Activated CD4-positive, CD25-positive, alpha-beta regulatory T cell treated with anti-CD3 and anti-CD28 coated beads, Interleukin-2, amount 50 U/mL, for 72 hours (primary cell): ENCODE measurements around the gene CTBP2.

ENCODE experiments used
- DNase-seq: peaks from one replicate; pipeline ENCODE4 v3.0.0; 2021

CTBP2 gene

DNA sequence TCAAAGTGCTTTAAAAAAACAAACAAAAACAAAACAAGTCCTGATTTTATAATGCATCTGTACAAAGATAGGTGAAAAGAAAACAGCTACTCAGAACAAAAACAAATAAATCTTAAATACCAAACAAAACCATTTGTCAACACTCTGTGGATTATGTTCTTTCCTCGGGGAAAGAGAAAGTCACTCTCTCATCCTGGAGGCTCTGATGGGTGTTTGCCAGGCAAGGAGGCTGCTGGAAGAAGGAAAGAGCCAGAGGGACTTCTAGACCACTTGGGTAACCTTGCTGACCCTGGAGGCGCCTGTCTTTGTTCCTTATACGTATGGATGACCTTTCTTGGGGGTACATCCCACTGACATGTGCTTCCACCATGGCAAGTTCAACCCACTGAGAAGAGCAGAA, 125.7 kb downstream of the CTBP2 start:
- no peak for DNase-seq

DNA sequence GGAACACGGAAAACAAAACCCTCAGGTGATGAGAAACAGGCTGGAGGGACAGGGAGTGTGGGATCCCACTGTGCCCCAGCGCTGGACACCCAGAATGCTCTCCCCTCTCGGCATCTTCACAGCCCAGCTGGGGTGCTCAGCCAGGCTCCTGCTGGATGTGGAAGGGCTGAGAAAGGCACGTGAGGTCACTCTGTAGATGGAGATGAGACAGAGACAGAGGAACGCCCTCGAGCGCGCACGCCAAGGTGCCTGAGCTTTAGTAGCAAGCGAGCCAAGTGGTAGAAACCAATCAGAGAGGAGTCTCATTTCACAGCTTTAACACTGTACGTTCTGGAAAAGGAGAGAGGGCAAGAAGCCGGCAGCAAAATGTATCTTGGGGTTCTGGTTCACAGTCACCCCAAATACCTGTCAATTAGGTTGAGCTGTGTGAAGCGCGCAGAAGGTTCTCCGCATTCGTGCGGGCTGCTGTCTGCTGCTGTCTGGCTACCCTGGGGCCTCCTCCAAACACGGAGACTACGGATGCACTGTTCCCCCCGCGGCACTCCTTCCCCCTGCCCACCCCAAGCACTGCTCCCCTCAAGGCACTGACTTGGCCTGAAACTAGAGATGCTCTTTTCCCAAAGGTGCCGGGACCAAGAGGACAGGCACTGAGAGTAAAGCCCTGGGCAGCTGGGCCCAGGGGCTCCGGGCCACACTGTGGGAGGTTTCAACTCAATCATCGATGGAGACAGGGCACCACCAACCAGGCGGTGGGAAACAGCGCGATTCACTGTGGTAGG, 127.0 kb downstream of the CTBP2 start:
- DNase-seq, result no peak

DNA sequence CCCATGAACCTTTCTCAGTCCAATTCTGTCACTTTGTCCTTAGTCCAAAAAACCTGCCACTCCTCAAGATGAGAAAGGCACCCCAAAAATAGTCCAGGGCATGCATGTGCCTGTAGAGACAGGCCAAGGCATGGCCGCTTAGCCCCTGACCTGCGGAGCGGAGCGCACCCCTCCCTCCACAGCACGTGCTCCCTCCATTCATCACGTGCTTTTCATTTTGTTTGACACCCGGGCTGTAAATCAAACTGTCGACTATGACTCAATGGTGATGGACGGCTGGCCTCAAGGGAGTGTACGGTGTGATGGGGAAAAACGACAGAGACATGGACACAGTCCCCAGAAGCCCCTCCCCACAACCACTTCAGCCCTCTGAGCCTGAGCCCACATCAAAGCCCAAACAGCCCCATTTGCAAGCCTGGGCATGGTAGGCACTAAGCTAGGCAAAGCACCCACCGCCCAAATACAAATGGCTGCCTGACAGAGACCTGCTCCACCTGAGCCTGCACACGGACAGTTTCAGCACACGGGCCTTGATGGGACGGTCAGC, 127.8 kb downstream of the CTBP2 start:
- no peak for DNase-seq

DNA sequence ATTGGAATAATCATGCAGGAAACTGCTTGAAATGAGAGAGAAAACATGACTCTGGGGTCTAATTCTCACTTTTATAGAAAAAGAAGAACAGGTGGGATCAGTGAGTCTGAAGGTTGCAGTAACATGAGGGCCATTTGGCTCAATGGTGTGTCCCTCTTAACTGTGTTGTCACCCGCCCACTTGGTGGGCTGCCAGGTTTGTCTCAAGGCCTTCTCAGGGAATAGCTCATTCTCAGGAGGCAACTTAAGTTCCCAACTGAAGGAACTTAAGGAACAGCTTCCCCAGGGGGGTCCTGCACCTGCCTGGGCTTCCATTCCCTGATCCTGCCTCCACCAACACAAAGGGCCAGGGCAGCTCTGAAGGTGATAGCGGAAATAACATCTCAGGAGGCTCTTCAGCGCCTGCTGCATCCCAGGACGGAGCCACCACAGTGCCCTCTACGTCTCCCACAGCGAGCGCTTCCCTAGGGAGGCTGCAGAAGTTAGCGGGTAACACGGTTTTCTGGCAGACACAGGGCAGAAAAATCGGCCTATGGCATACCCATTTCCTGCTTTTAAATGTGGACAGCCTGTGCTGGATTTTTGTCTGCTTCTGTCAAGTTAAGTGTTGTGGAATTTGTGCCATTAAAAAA, 129.7 kb downstream of the CTBP2 start:
- DNase-seq, result no peak

DNA sequence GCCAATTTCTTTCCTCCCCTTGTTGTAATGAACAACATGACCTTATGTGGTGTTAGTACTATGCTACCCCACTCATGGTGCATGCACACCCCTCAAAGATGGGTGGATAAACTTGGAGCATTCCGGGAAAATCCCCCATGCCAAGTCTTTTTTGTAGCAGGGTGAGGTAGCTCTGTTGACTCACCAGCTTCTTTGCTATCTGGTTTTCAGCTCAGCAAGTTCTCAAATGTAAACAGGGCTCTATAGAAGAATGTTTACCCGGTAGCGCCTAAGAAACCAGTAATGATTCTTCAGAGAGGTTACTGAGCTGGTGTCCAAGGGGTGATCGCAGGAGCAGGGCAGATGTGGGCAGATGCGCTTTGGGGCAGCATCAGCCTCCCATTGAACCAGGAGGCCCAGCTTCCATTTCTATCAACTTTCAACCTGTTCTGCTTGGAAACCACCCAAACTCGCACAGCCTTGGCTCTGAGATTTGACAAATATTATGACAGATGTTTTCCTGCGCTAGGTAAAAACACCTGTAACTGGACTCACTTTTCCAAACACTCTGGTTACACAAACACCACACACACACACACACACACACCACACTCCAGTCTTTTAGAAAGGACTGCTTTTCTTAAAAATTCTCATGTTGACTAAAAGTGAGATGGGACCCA, 130.7 kb downstream of the CTBP2 start:
- no peak for DNase-seq

DNA sequence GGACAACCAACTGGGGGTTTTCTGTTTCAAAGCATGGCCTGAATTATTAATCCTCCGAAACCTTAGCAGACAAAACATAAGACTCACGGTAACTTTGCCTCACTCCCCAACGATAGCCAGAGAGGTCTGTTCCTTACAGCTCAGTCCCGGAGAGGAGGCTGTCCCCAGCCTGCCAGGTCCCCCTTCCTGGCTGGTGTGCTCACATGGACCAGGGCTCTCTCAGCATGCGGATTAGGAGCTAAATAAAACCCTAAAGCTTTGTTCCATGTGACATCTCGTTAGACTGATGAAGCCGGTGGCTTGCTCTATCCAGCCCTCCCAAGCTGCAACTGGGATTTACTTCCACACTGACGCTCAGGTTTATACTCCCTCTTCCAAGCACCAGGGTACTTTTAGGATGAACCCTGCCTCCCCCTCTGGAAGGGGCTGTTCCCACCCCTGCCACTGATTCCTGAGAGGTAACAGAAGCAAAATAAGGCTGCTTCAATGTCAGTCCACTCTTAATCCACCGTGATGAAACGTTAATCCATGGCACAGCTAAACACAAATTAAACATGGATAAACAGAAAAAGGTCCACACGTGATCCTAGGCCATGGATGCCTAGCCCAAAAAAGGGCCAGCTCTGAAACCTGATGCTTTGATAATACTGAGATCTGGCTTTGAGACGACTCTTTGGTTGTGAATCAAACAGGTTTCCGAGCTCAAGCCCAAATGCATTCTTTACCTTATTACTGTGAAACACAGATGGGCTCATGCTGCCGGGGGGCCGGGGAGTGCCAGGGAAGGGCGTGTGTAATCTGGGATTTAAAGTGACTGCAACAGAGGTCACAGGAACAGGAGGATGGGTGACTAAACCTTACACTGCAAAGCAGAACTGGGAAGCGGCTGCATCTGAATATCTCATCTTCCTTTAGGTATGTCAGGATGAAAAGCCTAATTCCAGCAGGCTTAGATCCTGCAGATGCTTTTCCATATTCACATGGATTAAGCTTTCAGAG, 132.2 kb downstream of the CTBP2 start:
- no peak for DNase-seq

DNA sequence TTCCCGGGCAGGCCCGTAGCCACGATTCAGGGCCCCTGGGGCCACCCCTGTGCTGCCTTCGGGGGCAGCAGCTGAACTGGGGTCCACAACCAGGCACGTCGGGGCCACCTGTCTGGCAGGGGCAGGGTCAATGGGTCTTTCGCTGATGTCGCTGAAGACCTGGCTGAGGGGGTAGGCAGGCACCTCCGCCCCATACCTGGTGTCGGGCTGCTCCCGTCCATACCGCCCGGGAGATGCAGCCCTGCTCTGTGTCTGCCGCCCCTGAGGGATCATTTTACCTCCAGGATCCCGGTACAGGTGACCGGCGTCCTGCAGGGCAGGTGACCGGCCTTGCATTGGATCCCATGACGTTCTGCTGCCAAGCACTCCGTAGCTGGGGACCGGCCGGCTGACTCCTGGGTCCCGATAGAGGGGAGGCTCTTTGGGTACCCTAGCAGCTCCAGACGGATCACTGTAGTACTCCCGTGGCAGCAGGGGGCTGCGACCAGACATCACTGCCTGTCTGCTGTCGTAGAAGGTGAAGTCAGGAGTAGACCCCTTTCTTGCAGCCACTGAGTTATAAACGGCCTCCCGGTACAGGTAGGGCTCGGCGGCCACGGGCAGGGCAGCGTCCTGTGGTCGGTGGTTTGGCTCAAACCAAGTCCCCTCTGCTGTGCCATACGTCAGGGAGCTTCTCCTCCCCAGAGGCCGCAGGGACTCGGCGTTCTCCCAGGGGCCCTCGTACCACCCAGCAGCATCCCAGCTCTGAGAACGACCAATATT, 133.2 kb downstream of the CTBP2 start:
- no peak for DNase-seq

DNA sequence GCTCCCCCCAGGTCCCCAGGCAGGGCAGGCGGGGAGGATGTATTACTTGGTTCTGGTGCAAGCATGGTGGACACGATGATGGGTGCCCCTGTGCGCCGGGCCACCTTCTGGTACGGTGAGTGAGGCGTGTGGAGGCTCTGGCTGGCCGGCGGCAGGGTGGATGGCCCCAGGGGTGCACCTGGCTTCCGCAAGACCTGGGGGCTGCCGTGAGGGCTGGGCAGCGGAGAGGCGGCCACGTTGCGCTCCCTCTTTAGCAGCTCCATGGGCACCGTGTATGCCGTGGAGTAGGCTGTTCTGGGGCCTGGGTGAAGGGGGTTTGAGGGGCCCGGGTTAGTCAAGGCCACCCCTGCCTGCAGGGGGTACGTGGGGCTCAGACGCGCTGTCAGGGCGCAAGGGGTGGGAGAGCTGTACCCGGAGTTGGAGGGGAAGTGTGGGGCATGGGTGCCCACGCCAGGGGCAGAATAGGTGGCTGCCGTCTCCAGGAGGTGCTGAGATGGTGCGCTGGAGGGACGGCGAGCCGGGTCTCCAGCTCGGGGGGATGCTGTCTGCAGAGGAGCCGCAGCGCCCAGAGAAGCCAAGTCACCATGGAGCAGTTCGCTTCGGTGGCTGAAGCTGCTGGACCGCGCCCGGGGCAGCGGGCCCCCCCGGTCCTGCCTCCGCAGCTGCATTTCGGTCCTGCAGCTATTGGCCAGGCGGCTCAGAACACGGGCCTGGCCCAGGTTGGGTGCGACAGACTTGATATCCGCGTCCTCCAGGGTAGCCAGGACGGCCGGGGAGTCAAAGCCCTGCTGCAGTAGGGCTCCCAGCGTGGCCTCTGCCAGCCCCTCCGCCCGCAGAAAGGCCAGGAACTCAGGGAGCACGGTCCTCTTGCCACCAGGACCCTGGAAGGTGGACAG, 134.1 kb downstream of the CTBP2 start:
- DNase-seq, result no peak

DNA sequence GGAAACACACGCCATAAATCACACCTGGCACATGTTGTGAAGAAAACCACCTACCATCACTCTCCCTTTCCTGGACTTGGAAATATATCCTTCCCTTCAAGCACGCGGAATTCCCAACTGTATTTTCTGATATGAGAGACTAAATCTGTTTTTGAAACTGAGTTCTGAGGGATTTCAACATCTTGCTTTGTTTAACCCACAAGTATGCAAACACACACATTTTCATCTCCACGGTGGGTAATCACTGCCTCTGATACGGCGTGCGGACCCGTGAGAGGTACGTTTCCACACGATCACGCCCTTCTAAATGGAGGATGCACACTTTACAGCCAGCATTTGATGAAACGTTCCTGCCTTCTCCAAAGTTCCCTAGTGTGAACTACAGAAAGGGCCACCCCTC, 135.0 kb downstream of the CTBP2 start:
- no peak for DNase-seq

DNA sequence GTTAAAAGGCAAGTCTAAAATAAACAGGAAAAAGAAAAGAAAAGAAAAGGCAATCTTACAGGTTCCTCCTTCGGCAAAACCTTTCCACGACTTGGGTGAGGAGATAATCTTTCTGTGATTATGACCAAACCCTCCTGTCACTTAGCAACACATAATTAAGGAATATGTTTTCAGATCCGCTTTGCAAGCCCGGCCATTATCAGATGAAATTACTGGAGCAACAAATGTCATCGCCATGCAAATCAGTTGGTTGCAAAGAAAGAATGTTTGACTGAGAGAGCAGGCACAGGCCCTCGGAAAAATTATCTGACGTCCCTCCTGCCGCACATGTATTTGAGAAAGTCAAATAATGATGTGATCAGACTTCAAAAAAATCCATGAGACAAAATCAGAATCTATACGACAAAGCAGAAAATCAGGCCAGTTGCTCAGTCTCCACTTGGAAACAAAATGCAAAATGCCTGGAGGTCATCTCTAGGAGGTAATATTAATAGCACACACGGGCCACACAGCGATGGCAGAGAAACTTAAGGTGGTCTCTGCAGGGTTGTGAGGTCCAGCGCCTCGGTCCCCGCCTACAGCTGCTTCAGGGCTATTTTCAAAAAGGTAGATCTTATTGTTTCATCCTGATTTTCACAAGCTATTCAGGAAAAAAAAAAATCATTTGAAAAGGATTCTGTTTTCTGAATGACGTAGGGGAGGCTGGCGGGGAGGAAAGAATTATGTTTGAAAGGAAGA, 135.7 kb downstream of the CTBP2 start:
- DNase-seq, result no peak

DNA sequence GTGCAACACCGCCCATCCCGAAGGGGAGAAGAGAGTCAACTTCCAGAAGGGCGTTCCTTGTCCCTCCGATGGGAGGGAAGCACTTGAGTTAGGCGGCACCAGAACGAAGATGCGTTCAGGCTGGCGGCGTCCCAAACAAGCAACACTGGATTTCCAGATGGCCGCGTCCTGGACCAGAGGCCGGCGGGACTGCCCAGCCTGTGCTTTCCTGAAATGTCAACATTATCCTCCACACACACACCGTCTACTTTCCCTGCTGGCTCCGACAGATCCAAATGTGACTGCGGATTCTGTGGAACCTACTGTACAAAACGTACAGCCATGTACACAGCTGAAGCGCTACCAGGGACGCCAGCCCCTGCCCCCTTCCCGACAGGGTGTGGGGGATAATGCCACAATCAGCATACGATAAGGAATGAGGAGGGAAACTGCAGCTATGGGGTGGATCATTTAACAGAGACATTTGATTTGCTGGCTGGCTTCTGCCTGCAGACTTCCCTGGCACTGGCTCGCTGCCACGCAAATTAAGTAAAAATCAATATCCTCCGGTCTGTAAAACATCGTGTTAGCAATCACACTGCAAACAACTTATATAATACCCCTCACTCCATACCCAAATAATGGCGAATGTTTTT, 136.4 kb downstream of the CTBP2 start:
- no peak for DNase-seq

DNA sequence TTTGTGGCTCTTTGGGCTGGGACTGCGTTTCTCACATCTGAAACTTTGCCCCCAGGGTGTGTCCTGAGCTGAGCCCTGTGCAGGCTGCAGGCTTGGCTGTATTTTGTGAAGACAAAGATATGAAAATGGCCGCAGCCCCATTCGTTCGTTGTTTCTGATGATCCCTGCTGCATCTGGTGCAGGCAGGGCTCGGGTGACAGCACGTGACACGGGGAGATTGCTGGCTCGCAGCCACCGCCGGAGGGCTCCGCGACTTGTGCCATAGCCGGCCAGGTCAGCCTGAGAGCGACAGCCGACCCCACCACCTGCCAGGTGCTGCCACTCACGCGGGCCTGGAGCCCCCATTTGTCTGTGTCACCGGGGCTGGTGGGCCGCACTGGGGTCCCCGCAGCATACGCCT, 137.1 kb downstream of the CTBP2 start:
- no peak for DNase-seq

DNA sequence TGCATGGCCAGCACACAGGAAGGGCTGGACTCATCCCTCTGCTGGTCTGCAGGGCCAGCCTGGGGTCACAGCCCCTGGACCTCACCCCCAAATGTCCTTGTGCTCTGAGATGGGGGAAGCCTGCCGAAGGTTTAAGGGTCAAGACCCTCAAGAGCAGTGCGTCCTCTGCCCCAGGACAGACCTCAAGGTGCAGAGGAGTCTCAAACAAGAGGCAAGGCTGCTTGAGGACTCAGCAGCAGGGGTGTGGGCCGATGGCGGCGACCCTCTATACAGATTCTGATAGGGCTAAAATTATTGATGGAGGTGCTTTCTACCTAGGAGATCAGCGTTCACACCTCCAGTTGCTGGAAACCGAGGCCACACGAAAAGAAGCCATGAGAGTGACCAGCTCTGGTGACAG, 137.7 kb downstream of the CTBP2 start:
- no peak for DNase-seq

DNA sequence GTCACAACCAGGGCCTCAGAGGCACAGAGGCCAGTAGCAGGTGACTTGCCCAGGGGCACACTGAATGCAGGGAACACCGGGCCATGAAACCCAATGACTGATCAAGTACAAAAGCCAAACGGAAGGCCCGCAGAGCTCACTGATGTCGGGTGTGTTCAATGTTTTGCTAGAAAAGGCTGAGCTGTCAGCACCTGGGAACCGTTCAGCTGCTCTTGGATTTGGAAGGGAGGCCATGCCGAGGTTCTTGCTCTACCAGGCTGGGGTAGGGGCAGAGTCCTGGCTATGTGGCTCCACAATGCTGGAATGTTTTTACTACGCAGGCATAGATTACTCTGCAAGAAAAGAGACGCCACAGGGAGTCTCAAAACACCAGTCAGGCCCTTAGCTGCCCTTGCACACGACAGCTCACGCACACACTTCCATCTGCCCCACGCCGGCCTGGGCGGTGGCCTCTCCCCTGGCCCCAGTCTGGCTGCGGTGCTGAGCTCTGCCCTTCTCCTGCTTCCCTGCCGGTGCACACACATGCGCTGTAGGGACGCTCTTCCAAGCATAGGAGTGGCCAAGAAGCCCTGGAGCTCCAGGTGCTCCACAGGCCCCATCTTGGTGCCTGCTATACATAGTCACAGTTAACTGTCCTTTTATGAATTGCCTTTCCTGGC, 138.5 kb downstream of the CTBP2 start:
- DNase-seq, result no peak

DNA sequence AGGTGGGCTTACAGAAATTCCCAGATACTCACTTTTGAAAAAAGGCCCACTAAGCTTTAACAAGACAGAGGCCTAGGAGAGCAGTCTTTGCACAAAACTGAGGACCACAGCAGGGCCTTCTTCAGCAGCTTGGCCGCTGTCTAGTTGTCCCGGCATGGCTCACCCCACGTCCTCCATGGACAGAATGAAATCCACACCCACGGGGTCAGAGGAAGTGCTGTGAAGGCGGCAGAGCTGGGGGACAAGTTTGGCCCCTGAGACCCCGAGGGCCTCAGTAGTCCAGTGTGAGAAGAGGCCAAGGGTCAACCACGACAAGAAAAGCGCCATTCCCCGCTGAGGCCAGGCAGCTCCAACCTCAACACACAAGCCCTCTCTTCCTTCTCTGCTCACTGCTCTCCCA, 139.5 kb downstream of the CTBP2 start:
- no peak for DNase-seq

DNA sequence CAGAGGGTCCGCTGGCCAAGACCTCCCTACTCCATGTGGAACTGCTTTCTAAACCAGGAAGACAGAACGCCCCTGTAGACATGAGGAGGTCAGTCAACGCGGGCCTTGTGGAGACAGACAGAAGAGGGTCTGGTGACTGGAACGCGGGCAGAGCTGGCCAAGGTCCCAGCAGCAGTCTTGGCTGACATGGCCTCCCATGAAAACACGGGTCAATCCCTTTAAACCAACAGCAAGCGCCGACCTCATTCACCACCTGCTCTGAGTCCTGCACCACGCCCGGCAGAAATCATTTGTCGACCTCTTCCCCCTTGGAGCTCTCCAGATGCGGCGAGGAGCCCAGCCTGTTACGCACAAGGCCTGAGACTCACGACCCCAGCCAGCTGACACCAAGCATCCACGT, 140.0 kb downstream of the CTBP2 start:
- DNase-seq, result no peak

DNA sequence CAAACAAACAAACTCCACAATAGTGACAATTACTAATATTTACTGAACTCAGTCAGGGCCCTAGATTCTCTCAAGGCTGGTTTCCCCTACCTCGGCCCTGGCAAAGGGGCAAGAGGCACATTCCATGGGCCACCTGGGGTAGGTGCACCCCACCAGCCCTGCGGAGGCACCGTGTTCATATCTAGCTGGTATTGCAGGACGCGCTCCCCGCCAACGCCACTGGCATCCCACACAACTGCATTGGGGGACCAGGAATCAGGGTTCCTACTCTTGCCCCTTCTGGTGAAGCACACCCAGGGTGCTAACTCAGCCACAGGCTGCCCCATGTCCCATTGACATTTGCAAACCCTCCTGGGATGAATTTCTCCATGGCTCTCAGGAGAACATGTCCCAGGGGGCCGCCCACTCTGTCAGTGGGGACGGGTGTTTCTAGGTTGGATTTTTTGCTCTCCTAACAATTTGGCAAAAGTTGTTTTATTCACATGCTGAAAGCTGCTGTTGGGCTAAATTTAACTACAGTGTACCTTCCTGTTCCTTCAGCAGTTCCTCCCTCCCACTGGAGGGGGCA, 141.7 kb downstream of the CTBP2 start:
- no peak for DNase-seq

DNA sequence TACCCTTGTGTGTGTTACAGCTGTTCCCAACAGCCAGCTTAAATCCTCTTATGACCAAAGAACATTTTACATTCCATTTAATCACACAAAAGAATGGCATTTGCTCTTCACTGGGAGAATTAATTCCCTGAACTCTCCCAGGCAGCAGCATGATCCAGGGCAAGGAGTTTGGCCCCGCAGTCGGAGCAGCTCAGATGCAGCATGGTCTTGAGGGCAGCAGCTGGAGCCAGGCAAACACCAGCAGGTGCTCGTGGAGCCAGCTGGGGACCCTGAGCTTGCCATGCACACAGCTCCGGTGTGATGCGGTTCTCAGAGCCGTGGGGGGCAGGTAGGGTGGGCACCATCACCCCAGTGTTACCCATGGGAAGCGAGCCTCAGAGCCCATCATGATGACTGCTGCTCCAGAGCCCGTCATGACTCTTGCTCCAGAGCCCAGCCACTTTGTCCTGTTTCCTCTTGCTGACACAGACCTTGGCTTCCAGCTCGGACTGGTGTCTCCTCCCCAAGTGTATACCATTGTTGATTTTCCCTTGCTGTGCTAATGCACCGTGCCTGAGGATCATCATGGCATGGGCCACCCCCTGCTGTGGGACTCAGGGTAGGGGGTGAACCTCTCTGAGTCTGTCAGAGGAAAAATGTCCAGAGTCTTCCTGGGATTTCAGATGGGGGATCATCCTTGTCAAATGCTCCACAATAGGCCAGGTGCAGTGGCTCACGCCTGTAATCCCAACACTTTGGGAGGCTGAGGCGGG, 142.6 kb downstream of the CTBP2 start:
- no peak for DNase-seq
